ENCODE measurements around the gene GRIA4. TPM values are rescaled to one million over a fixed set of nuclear protein-coding genes. Genes with fewer than 3 reads are reported as not detected.

GRIA4 gene
- total RNA-seq, 1 experiment from 2014 or later, result not detected

DNA sequence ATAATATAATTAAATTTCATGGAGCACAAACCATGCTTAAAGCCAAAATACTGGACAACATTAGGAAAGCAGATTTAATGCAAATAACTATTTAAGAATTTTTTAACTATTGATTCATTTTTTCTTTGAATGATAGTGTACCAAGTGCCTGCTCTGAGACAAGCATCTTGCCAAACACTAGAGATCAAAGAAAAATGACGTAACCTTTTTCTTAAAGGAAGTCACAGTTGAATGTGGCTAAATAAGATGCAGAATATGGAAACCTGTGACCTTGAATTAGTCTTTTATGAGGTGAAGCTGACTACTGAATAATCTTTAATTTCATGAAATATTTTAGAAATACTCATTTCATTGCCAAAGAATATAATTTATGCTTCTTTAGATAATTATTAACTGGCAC lies 308.2 kb downstream of the GRIA4 start:
- DNase-seq (ENCODE audit: low spot score), result no peak

DNA sequence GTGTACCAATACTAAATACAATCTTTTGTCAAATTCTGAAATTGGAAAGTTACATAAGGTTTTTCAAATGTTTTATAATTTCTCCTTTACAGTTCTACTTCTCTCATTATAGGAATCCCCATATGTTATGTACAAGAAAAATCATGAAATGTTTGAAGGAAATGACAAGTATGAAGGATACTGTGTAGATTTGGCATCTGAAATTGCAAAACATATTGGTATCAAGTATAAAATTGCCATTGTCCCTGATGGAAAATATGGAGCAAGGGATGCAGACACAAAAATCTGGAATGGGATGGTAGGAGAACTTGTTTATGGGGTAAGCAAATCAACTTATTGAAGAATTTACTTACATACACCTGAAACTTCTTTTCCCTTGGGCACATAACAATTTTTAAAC lies 308.7 kb downstream of the GRIA4 start:
- DNase-seq (ENCODE audit: low spot score), result no peak

DNA sequence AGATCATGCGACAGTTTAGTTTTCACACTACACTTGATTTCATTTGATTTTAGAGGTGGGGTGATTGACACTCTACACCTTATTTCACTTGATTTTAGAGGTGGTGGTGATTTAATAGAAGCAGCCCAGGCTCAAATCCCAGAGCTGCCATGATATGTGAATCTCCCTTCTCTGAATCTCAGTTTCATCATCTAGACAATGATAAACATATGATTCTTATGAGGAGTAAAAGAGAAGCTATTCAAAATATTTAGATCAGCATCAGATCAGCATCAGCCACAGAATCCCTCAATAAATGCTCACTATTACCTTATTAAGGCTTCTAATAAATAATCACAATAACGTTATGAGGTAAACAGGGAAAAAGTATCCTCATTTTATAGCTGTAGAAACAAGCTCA lies 313.4 kb downstream of the GRIA4 start:
- DNase-seq (ENCODE audit: low spot score), result no peak

DNA sequence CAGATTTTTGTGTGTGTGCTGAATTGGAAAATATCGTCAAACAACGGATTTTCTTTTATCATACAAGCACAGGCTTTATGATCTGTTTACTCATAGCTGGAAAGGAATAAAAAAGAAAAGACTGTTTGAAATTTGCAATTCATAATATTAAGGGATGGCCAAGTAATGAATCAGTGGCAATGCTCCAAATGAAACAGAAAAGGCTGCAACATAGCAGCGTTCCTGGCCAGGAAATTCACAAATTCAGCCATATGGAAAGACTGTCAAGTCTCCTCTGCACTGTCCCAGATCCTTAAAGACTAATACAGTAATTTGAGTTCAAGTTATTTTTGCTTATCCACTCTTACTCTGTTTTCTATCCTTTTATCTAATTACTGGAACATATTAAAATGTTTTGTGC lies 313.9 kb downstream of the GRIA4 start:
- DNase-seq (ENCODE audit: low spot score), result no peak

DNA sequence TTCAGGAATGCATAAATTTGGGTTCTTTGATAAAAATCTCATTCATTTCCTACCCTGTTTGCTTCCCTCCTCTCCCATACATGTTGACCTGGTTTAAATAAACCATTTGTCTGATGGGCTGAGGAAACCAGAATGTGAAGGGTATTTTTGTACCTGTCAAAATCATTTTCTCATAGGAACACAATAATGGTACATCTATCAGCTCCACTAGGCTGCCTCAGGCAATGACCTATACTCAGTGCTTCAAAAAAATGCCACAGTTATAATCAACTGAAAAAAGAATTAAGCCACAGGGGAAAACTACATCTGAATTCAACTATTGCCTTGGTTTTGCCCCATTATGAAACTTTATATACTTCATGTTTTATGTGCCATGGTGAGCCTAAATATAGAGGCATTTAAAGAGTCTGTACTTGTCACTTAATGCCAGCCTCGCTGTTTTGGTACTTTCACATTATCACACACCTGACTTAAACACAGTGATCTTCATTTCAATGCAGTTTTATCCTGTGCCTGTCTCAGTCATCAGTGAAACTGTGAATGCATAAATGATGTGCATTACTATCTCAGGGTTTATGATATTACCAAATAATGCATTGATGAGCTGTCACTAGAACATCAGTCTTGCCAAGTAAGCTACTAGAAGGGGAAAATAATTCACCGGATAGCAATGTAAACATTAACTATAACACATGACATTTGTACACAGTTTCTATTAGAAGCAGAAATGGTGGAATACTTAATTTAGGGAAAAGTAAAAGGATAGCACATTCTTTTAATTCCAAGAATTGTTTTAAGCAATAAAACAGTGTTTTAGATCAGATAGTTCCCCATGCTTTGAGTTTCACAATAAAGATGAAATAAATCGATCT lies 319.4 kb downstream of the GRIA4 start:
- peak; percentile 10 for DNase-seq (ENCODE audit: low spot score)

- DNase-seq (ENCODE audit: low spot score), result no peak
These were observed 323.8 kb downstream of the GRIA4 start for GRCh38 chr11:105933695-105934094.

GRCh38 chr11:105935791-105936190 lies 325.9 kb downstream of the GRIA4 start:
- DNase-seq (ENCODE audit: low spot score), result peak; percentile 61

DNA sequence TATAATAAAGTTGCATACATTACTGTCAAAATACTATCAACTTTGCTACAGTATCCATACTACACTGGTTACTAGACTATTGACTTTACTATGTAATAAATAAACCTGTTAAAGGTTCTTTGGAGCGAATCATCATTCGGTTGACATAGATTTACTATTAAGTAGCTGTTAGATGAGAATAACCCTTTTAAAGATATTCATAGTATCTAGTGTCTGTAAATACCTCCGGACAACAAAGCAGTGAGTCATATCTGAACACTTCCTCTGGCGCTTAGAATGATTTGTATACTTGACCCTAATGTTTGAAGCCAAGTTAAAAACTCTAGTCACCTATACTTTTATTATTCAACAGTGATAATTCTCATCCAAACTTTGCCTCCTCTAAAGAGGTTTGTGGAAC lies 327.5 kb downstream of the GRIA4 start:
- peak; percentile 60 for DNase-seq (ENCODE audit: low spot score)

DNA sequence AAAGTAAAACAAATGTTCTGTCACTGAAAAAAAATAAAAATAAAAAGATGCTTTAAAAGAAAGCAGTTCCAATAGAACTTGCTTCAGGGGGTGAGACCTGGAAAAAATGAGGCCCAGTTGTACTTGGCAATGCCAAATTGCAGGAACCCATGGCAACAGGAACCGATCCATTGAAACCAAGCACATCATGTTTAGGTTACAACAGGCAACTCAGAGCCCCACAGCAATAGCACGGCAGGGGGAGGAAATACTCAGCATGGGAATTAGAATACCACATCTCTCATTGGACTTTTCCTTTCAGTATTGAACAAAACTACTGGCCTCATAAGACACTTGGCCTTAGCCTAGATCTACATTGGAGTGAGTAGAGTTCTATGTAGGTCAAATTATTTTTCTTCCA lies 327.9 kb downstream of the GRIA4 start:
- DNase-seq (ENCODE audit: low spot score), result peak; percentile 39

GRCh38 chr11:105942921-105943320 lies 333.0 kb downstream of the GRIA4 start:
- DNase-seq (ENCODE audit: low spot score), result no peak

DNA sequence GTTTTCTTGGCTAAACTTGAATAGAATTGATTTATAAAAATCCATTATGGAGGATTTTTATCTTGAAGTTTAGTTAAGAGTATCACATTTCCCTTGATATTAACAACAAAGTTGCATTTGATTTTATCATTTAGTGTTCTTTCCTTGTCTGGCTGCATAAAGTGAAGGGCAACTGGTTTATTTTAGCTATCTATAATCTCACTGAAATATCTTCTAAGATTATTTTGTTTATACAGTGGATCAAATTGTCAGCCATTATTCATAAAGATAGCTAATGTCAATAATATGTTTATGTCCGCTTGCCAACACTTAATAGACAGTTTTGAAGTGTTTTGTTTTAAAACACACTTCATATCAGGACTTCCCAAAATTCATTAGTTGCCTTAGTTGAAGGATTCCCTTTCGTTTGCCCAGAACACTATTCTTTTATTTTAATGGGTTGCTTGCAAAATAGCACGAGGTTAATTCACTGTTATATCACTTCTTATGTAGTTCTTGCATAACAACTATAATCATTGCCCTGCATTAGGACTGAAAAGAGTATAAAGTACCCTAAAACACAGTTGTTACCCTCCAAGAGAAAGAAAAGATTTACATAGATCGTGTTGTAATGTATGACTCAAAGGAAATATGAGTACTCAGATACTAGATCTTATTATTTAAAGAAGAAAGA lies 339.2 kb downstream of the GRIA4 start:
- DNase-seq (ENCODE audit: low spot score), result no peak

DNA sequence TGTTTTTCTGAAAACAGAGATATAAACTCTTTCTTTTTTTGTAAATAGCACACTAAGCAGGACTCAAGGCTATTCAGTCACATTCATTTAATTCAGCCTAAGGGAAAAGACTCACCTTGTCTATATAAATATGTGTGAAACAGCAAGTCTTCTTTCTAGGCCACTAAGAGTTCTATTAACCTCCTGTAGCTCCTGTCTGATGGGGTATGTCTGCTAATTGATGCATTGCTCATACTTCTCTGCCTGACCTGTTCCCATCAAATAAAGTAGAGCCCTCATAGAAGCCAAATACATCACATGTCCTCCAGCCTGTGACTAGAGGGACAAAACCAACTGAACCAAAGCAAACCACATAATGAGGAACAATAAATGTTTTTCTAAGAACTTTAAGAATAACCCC lies 344.0 kb downstream of the GRIA4 start:
- DNase-seq (ENCODE audit: low spot score), result no peak

GRCh38 chr11:105960252-105961245 lies 350.7 kb downstream of the GRIA4 start:
- no peak for DNase-seq (ENCODE audit: low spot score)

DNA sequence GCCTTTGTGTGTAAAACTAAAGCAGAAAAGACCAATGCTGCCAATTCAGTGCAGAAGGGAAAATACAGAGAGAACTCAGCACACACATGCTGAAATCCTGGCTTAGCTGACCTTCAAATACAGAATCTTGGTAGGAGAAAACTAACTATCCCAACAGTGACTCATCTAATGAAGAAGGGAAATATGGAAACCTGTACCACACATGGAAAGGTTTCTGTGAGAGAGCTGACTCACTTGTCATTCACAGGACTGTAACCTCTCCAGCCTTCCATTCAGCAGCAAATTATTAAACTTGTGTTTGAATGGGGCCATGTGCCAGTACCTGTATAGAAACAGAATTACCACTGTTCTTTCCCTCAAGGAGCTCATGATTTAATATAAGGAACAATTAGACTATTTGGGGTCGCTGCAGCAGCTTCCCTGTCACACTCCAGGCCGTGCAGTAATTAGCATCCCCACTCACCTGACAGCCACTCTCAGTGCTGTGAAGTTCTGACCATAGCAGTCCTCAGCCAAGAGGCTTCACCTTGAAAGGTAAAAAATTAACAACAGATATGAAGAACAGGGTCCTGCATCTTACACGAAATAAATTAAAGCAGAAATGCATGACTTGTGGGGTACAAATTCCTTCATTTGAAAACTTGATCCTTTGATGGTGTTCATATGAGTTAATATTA lies 358.3 kb downstream of the GRIA4 start:
- DNase-seq (ENCODE audit: low spot score), result peak; percentile 5

- no peak for DNase-seq (ENCODE audit: low spot score)
These were observed 359.9 kb downstream of the GRIA4 start for GRCh38 chr11:105969756-105970155.

DNA sequence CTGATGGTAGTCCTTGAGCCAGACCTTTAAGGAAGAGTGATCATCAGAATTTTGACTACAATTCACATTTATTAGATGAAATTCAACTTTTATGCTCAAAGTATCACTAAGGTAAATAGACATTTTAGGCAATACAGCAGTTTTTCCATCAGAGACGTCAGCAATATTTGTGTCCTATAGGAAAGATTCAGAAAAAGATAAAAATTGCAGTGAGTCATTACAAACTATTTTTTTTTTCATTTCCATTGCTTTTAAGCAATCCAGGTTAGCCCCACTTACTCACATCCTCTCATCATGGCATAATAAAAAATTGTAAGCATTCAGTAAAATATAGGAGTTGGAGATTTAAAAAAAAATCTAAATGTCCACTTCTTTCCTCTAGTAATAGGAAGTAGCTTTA lies 365.3 kb downstream of the GRIA4 start:
- no peak for DNase-seq (ENCODE audit: low spot score)

GRCh38 chr11:105979997-105980703 lies 370.3 kb downstream of the GRIA4 start:
- no peak for DNase-seq (ENCODE audit: low spot score)

DNA sequence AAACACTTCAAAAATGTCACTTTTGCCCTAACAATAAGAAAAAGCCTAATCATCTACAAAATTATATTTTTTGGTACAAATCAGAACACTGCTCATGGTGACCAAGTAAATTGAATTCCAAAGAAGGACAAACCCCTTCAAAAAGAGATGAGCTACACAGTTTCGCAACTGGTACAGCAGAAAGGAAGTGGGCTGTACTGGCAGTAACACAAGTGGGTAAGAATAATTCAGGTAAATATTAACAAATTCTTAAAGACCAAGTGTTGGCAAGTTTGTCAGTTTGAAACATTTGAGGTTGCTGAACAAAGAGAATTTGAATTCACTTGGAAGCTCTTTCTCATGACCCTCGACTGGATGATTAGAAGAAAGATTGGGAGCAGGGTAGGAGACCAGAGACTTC lies 376.7 kb downstream of the GRIA4 start:
- DNase-seq (ENCODE audit: low spot score), result no peak

GRCh38 chr11:105988197-105988596 lies 378.3 kb downstream of the GRIA4 start:
- no peak for DNase-seq (ENCODE audit: low spot score)

GRCh38 chr11:105989124-105989523 lies 379.3 kb downstream of the GRIA4 start:
- DNase-seq (ENCODE audit: low spot score), result no peak

- DNase-seq (ENCODE audit: low spot score), result no peak
These were observed 382.0 kb downstream of the GRIA4 start for GRCh38 chr11:105991888-105992287.
